HAP-1 (cell line): ENCODE results near the gene MAL.
A peak's percentile ranks its signal among the peaks of the same experiment; 100 is the strongest.

Source experiments
- DNase-seq, 2 experiments: peaks; one replicate each; pipeline ENCODE4 v3.0.0-alpha.2; 2016 to 2020; ENCODE audit warnings: low spot score in 2 of 2
- H3K27me3 ChIP-seq: fragments of 250-450 bp; sonication (Bioruptor Pico); 2 replicates; pipeline ENCODE4 v1.5.1; 2020; ENCODE audit warnings: low read depth, mild to moderate bottlenecking, moderate library complexity
- H3K36me3 ChIP-seq: fragments of 250-450 bp; sonication (Bioruptor Pico); replicated peaks from 2 replicates; pipeline ENCODE4 v1.5.1; 2020; ENCODE audit warnings: mild to moderate bottlenecking
- H3K4me1 ChIP-seq: fragments of 250-450 bp; sonication (Bioruptor Pico); 2 replicates; pipeline ENCODE4 v1.5.1; 2020; ENCODE audit warnings: mild to moderate bottlenecking
- H3K4me3 ChIP-seq: fragments of 250-450 bp; sonication (Bioruptor Pico); 2 replicates; pipeline ENCODE4 v1.5.1; 2020; ENCODE audit warnings: mild to moderate bottlenecking, moderate library complexity
- H3K9me3 ChIP-seq: fragments of 250-450 bp; sonication (Bioruptor Pico); 2 replicates; pipeline ENCODE4 v1.5.1; 2020; ENCODE audit warnings: mild to moderate bottlenecking, moderate library complexity
- in situ Hi-C: fragments of 300-500 bp; cut with MboI; formaldehyde crosslinking; loops from 3 replicates; pipeline ENCODE4 v1.14.3; 2020; ENCODE audit warnings: low sequenced_read_pairs, inconsistent platforms, mixed read lengths

MAL gene

DNA sequence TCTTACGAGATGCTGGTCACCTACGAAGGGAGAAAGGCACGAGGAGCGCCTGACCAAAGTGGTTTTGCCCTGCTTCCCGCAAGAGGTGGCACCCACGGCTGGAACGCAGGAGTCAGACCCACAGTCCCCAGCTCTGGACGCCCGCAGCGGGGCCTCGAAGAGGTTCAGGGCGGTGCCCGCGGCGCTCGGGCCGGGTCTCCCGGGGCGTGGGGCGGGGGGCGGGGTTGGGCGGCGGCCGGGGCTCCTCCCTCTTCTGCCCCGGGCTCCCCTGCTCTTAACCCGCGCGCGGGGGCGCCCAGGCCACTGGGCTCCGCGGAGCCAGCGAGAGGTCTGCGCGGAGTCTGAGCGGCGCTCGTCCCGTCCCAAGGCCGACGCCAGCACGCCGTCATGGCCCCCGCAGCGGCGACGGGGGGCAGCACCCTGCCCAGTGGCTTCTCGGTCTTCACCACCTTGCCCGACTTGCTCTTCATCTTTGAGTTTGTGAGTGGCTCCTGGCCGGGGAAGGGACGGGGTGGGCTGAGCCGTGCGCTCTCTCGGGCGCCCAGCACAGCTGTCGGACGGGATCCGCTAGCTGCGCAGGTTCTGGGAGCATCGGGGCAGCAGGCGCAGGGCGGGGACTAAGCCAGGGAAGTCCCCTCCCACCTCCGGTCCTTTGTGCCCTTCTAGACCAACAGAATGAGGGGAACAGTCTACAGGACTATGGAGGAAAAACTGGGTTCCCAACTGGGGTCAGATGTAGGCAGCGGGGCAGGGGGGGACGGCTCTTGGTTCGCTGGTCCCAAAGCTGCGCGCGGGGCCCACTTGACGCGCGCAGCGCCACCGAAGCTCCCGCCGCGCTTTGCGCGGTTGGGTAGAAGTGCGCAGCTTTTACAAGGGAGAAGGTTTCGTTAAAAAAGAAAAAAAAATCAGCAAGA, at the start of gene MAL:
Gene MAL (plus strand): TSS at position 303 of the 914 bp plus-strand sequence. CDS start 85 bp downstream, at position 388.
- Histone ChIP-seq H3K4me3 (peak within 1 kb of the TSS; percentile 18), H3K27me3 (peaks cover 45% of the 10 kb centered on the region), H3K4me1 (no peaks in the 10 kb centered on the region), H3K9me3 (no peaks in the 10 kb centered on the region), H3K36me3 (no peaks in the 10 kb centered on the region)
- in situ Hi-C loops, result no loop called here
- DNase-seq, result peak in 1 of 2 experiments; percentile 28

- in situ Hi-C loops, result no loop called here
- Histone ChIP-seq H3K27me3 (no peaks in the 10 kb centered on the region), H3K36me3 (no peaks in the 10 kb centered on the region)
Observed at GRCh38 chr2:94977826-94978225, 47.7 kb upstream of the MAL start.

GRCh38 chr2:94978917-94979316, 46.6 kb upstream of the MAL start:
- Histone ChIP-seq H3K9me3 (no peaks in the 10 kb centered on the region), H3K27me3 (no peaks in the 10 kb centered on the region), H3K4me3 (no peak overlapping the region), H3K36me3 (no peaks in the 10 kb centered on the region), H3K4me1 (no peaks in the 10 kb centered on the region)
- no peak for DNase-seq
- in situ Hi-C loops, result no loop called here

More at GRCh38 chr2:94977826-94978225, 47.7 kb upstream of the MAL start:
- H3K4me3 ChIP-seq, result no peak overlapping the region
- no peak for DNase-seq
- no peaks in the 10 kb centered on the region for H3K4me1 ChIP-seq
- H3K9me3 ChIP-seq, result no peaks in the 10 kb centered on the region

GRCh38 chr2:94979406-94980375, 45.8 kb upstream of the MAL start:
- H3K27me3 ChIP-seq, result peaks cover under 1% of the 10 kb centered on the region; the same call in 1 of the 2 replicates
- in situ Hi-C loops, result no loop called here
- H3K36me3 ChIP-seq, result no peaks in the 10 kb centered on the region
- no peak overlapping the region for H3K4me3 ChIP-seq
- H3K9me3 ChIP-seq, result no peaks in the 10 kb centered on the region
- DNase-seq, result no peak
- no peaks in the 10 kb centered on the region for H3K4me1 ChIP-seq

DNA sequence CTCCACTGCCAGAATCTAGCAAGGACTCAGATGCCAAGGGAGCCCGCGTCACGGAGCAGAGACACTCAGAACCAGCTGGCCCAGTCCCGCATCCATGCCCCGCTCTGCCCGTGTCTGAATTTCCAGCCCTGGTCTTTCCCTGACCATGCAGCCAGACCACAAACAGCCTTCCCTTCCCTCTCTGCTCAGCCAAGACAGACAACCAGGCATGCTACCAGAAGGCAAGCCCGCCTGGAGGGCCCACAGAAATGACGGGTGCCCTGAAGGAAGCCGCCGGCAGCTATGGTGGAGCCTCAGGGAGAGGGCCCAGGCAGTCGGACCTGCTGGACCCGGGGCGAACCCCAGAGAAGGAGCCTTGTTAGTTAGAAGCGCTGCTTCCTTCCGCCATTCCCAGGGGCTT, 45.1 kb upstream of the MAL start:
- H3K4me1 ChIP-seq, result no peaks in the 10 kb centered on the region
- DNase-seq, result no peak
- peaks cover 8% of the 10 kb centered on the region for H3K27me3 ChIP-seq
- in situ Hi-C loops, result no loop called here
- H3K36me3 ChIP-seq, result no peaks in the 10 kb centered on the region
- no peaks in the 10 kb centered on the region for H3K9me3 ChIP-seq
- no peak overlapping the region for H3K4me3 ChIP-seq

- no peaks in the 10 kb centered on the region for H3K36me3 ChIP-seq
- H3K9me3 ChIP-seq, result no peaks in the 10 kb centered on the region
- in situ Hi-C loops, result no loop called here
- no peak for DNase-seq
- H3K27me3 ChIP-seq, result peaks cover 16% of the 10 kb centered on the region
- H3K4me3 ChIP-seq, result no peak overlapping the region
- no peaks in the 10 kb centered on the region for H3K4me1 ChIP-seq
Observed at GRCh38 chr2:94982156-94982555, 43.4 kb upstream of the MAL start.

DNA sequence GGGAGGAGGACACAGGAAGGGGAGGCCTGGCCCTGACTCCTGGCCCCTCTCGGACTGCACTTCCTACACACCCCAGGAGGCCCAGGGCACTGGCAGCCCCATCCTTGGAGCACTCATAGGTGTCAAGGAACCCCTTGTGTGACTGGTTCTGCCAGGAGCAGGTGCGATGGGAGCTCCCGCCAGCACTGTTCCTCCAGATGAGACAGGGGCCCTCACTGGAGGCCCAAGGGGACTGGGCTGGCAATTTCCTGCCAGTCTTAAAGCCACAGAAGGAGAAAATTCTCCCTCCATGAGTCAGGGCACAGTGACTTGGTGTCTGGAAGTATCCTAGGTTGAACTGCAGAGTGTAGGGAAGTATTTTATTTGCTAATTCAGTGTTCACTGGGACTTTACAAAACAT, 42.8 kb upstream of the MAL start:
- H3K9me3 ChIP-seq, result no peaks in the 10 kb centered on the region
- in situ Hi-C loops, result no loop called here

DNA sequence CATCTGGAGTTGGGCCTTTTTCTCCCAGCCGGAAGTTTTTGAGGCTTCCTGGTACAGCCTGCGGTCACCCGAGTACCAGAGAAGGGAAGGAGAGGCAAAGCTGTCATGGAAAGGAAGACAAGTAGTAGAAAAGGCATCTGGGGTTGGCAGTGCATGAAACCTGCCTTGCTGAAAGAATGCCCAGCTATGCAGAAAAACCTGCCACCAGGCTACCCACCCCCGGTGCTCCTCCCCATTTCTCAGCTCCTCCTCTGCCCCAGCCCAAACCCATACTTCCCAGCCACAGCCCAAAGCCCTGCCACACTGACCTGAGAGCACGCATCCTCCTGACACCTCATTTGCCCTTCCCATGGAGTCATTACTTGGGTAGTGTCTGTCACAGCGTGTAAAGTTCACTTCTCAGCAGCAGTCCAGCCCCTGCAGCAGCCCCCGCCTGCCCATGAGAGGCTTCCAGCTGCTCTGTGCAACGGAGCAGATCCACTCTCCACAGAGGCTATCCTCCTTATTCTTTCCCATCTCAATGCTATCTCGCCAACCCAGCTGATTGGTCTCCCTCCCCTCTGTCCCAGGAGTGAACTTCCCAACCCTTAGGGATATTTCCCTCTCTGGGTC, 40.4 kb upstream of the MAL start:
- in situ Hi-C loops, result no loop called here
- no peak for DNase-seq

More for the DNA sequence above, 42.8 kb upstream of the MAL start:
- Histone ChIP-seq H3K4me1 (no peaks in the 10 kb centered on the region), H3K36me3 (no peaks in the 10 kb centered on the region), H3K4me3 (no peak overlapping the region), H3K27me3 (peaks cover 16% of the 10 kb centered on the region)
- no peak for DNase-seq

DNA sequence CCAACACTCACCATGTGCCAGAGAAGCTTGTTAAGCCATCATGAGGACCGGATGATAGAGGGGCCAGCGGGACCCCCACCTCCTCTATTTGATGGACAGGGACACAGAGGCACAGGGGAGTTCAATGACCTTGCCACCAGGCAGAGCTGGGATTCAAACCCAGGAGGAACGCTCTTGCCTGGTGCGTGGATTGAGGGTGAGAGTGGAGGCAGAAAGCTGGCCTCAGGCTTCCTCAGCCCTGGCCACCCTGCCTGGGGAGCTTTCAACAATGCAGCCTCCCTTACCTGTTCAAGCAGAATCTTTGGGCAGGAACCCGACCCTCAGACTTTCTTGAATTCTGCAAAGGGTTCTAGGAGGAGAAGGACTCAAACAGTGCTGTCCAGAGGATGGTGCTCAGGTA, 39.9 kb upstream of the MAL start:
- no peak for DNase-seq
- H3K9me3 ChIP-seq, result no peaks in the 10 kb centered on the region
- H3K4me1 ChIP-seq, result no peaks in the 10 kb centered on the region
- no peaks in the 10 kb centered on the region for H3K36me3 ChIP-seq
- in situ Hi-C loops, result no loop called here
- H3K27me3 ChIP-seq, result peaks cover 25% of the 10 kb centered on the region
- no peak overlapping the region for H3K4me3 ChIP-seq

More for the DNA sequence above, 40.4 kb upstream of the MAL start:
- Histone ChIP-seq H3K4me1 (no peaks in the 10 kb centered on the region), H3K27me3 (peaks cover 25% of the 10 kb centered on the region), H3K36me3 (no peaks in the 10 kb centered on the region), H3K4me3 (no peak overlapping the region), H3K9me3 (no peaks in the 10 kb centered on the region)

DNA sequence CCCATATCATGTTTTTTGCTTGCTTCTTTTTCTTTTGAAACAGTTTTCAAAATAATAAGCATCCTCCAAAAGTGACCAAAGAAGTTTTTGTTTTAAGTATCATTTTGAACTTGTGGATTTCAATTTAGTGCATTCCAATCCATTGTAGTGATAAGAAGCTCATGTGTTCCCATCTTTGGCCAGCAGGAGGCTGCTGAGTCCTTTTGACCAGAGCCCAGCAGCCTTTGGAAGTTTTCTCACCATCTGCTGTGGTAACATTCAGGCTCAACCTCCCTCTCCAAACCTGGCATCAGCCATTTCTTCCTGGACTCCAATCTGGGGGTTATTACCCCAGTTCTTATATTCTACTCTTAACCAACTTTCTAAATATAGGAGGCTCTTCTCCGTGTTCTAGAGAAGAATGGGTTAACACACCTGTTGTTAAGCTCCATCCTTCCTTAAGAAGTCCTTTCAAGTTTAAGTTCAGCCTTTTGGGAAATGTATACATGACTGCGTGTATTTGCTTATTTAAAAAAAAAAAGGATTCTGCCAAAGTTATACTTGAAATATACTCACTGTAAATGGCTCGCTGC, 39.0 kb upstream of the MAL start:
- peaks cover 25% of the 10 kb centered on the region for H3K27me3 ChIP-seq
- in situ Hi-C loops, result no loop called here
- H3K4me1 ChIP-seq, result no peaks in the 10 kb centered on the region
- no peak overlapping the region for H3K4me3 ChIP-seq
- DNase-seq, result peak; percentile 51 to 76
- no peaks in the 10 kb centered on the region for H3K9me3 ChIP-seq
- H3K36me3 ChIP-seq, result no peaks in the 10 kb centered on the region

DNA sequence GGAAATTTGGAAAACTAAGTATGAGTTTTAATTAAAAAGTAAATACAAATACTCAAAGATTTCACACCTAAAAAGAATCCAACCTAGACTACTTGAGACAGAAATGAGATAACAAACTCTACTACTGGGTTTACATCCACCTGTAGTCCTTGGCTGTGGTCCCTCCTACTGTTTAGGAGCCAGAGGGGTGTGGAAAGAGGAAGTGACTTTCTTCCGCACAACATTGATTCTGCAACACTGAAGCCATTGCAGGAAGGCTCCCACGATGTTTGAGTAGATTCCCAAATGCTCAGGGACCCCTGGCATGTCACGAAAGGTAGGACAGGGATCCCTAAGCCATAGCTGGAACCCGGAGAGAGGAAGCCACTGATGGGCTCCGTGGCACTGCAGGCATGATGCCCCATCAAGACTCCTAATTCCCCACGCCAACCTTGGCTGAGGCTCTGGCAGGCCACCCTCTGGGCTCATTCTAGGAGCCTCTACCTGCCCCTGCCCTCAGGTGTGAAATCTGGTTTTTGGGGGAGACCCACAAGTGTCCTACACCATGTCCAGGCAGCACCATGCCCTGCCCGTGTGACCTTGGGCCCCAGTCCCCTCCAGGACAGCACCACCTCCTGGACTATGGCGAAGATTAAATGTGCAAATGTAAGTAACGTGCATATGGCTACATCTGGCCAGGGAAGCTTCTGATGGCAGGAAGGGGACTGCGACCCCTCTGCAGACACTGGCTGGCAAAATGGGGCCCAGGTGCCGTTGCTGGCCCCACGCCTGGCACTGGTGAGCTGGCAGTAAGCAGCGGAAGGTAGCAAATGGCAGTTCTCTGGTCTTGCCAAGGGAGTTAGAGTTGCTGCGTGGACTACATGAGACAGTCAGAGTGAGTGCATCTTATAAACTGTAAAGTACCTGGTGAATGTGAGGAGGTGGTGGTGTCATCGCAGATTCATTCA, 38.2 kb upstream of the MAL start:
- no peak for DNase-seq
- Histone ChIP-seq H3K36me3 (no peaks in the 10 kb centered on the region), H3K27me3 (peaks cover 25% of the 10 kb centered on the region), H3K4me1 (no peaks in the 10 kb centered on the region), H3K4me3 (no peak overlapping the region), H3K9me3 (no peaks in the 10 kb centered on the region)
- in situ Hi-C loops, result no loop called here

DNA sequence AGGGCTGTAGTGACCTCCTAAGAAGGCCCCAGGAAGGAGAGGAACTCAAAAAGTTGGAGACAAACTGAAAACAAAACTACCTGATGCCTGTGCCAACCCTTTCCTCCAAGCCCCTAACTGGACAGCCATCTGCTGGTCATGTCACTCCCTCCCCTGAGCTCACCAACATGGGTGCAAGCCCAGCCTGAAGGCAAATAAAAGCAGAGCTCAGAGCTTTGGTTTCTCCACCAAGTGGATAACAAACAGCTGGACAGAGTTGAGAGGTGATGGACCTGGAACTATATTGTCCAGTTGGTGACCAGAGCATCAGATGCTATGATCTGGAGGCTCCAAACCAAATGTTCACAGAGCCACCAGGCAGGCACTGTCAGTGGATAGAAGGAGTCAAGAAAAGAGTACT, 34.6 kb upstream of the MAL start:
- in situ Hi-C loops, result no loop called here
- no peaks in the 10 kb centered on the region for H3K9me3 ChIP-seq
- no peaks in the 10 kb centered on the region for H3K4me1 ChIP-seq
- DNase-seq, result no peak
- no peaks in the 10 kb centered on the region for H3K36me3 ChIP-seq
- H3K4me3 ChIP-seq, result no peak overlapping the region
- H3K27me3 ChIP-seq, result peaks cover 12% of the 10 kb centered on the region
